Right atrium auricular region (tissue), 2 donors: Measurements from ENCODE around the gene CHPF2. TPM values are rescaled to one million over a fixed set of nuclear protein-coding genes. Genes with fewer than 3 reads are reported as not detected.

ENCODE experiments used
- microRNA counts, 2 donors: library from miRNA; unstranded; fragments of <30 nt; microRNA quantifications; one replicate each; lab custom pipeline; 2016 to 2017
- total RNA-seq, 2 donors: library from RNA; depleted of rRNA; stranded (reverse); fragments of >200 nt; gene quantifications; one replicate each; pipeline ENCODE4 v1.1.0, GENCODE V29; 2016

CHPF2 gene
- total RNA-seq, 2 donors from 2014 or later: 24.7 to 38.1 TPM

MicroRNAs within 50 kb of the gene (microRNA counts, 767-probe panel; counts per million panel counts)
- microRNA hsa-miR-671-3p (lab: Ali Mortazavi, UCI) (0 to 31.0 counts per million in 2 donors), microRNA hsa-miR-671-5p (lab: Ali Mortazavi, UCI) (0 to 1,837 counts per million in 2 donors)

Other genes starting within 250 kb of the CHPF2 start
- 10 to 100 TPM; 14.5 to 78.6 TPM for gene NOS3, start 241.5 kb upstream of the CHPF2 start, total RNA-seq
- gene ATG9B, start 208.0 kb upstream of the CHPF2 start, total RNA-seq: not detected
- 10 to 100 TPM; 11.9 to 20.6 TPM for gene ABCB8, start 204.0 kb upstream of the CHPF2 start, total RNA-seq
- gene ASIC3, start 184.0 kb upstream of the CHPF2 start, total RNA-seq: 1 to 10 TPM; 1.1 to 1.2 TPM
- gene CDK5, start 174.6 kb upstream of the CHPF2 start, total RNA-seq: 1 to 10 TPM; 4.4 to 4.9 TPM
- 100 to 1,000 TPM in 1 of 2 donors, 10 to 100 TPM in 1; 55.3 to 114 TPM for gene SLC4A2, start 172.9 kb upstream of the CHPF2 start, total RNA-seq
- 10 to 100 TPM; 85.9 to 96.4 TPM for gene FASTK, start 151.7 kb upstream of the CHPF2 start, total RNA-seq
- 10 to 100 TPM; 28.0 to 53.6 TPM for gene TMUB1, start 149.0 kb upstream of the CHPF2 start, total RNA-seq
- gene AGAP3, start 146.0 kb upstream of the CHPF2 start, total RNA-seq: 10 to 100 TPM; 29.8 to 42.1 TPM
- gene GBX1, start 64.8 kb upstream of the CHPF2 start, total RNA-seq: not detected
- gene ASB10, start 45.2 kb upstream of the CHPF2 start, total RNA-seq: 10 to 100 TPM in 1 of 2 donors, 1 to 10 TPM in 1; 4.0 to 11.6 TPM
- gene H2BK1, start 22.0 kb upstream of the CHPF2 start, total RNA-seq: not detected
- 10 to 100 TPM; 29.7 to 38.6 TPM for gene ABCF2, start 5.3 kb upstream of the CHPF2 start, total RNA-seq
- 100 to 1,000 TPM in 1 of 2 donors, 10 to 100 TPM in 1; 81.5 to 125 TPM for gene SMARCD3, start 16.2 kb downstream of the CHPF2 start, total RNA-seq
- gene NUB1, start 109.3 kb downstream of the CHPF2 start, total RNA-seq: 10 to 100 TPM; 33.5 to 39.6 TPM
- 1 to 10 TPM in 1 of 2 donors, under 1 TPM in 1; 0.33 to 1.6 TPM for gene WDR86, start 177.6 kb downstream of the CHPF2 start, total RNA-seq
- gene CRYGN, start 207.7 kb downstream of the CHPF2 start, total RNA-seq: under 1 TPM in 1 of 2 donors, not detected in 1; 0.90 TPM